ENCODE results near the gene CARNS1.
A peak's percentile ranks its signal among the peaks of the same experiment; 100 is the strongest.

CARNS1 gene

DNA sequence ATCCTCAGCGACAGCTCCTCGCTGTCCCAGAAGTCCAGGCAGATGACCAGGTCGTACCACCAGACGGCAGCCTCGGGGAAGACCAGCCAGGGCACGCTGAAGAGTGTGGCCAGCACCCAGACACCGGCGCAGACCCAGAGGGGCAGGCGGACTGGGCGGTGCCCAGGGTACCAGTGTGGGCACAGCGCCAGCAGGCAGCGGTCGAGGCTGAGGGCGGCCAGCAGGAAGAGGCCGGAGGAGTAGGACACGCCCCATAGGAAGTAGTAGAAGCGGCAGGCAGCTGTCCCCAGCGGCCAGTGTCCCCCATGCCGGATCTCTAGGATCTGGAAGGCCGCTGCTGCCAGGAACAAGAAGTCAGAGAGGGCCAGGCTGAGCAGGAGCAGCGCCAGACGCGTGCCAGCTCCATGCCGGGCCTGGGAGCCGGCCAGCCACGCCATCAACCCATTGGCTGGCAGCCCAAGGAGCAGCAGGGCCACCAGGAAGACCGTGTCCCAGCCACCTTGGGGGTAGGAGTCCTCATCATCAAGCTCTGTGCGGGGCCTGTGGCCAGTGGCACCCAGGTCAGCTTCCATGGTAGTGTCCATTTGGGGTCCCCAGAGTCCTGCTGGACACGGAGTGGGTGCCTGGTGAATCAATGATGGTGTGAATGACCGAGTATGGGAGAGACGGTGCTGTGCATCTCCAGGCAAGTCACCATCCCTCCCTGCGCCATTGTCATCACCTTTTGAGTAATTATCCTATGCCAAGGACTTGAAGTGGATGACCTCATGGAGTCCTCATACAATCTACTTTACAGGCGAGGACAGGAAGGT, 36.9 kb downstream of the CARNS1 start, which contains the start of gene GPR152:
GPR152 (minus strand) TSS at position 589 of the 812 bp plus-strand sequence; CDS start at position 584, 5 bp downstream.
- DNase-seq (ENCODE audit: low read depth, low spot score) = no peak
- H3K4me3 ChIP-seq (ENCODE audit: insufficient read length, low read depth) = no peak within 1 kb of the TSS
- H3K9me3 ChIP-seq (ENCODE audit: insufficient read depth, low read length) = no peaks in the 10 kb centered on the region
- peaks cover 6% of the 10 kb centered on the region for H3K27me3 ChIP-seq (ENCODE audit: insufficient read depth, insufficient read length)
- H3K36me3 ChIP-seq (ENCODE audit: insufficient read depth, insufficient read length, low read length) = no peaks in the 10 kb centered on the region
- peaks cover 21% of the 10 kb centered on the region for H3K4me1 ChIP-seq (ENCODE audit: insufficient read depth, insufficient read length)
- TF ChIP-seq ZNF274 (IDR thresholded peaks at IDR 0.05; ENCODE audit: low read depth, low read length) (no peak), YY1 (IDR thresholded peaks at IDR 0.05; ENCODE audit: insufficient read depth, insufficient read length) (no peak), SUZ12 (IDR thresholded peaks at IDR 0.05; ENCODE audit: extremely low read depth, insufficient read depth, insufficient read length) (no peak)
- H3K9ac ChIP-seq (ENCODE audit: insufficient read length, low read depth) = no peak within 1 kb of the TSS

GRCh38 chr11:67453816-67454732, 38.6 kb downstream of the CARNS1 start:
- Histone ChIP-seq H3K27me3 (ENCODE audit: insufficient read depth, insufficient read length) (peaks cover 6% of the 10 kb centered on the region), H3K36me3 (ENCODE audit: insufficient read depth, insufficient read length, low read length) (no peaks in the 10 kb centered on the region), H3K9me3 (ENCODE audit: insufficient read depth, low read length) (no peaks in the 10 kb centered on the region), H3K4me3 (ENCODE audit: insufficient read length, low read depth) (no peak overlapping the region), H3K9ac (ENCODE audit: insufficient read length, low read depth) (peak overlapping the region; percentile 17), H3K4me1 (ENCODE audit: insufficient read depth, insufficient read length) (peaks cover 15% of the 10 kb centered on the region)
- no peak for DNase-seq (ENCODE audit: low read depth, low spot score)
- TF ChIP-seq ZNF274 (IDR thresholded peaks at IDR 0.05; ENCODE audit: low read depth, low read length) (no peak), YY1 (IDR thresholded peaks at IDR 0.05; ENCODE audit: insufficient read depth, insufficient read length) (no peak), SUZ12 (IDR thresholded peaks at IDR 0.05; ENCODE audit: extremely low read depth, insufficient read depth, insufficient read length) (no peak)

GRCh38 chr11:67455054-67455453, 39.6 kb downstream of the CARNS1 start, which contains the start of gene CABP4:
Gene CABP4 (plus strand): TSS chr11:67455354. CDS start chr11:67455424, 70 bp downstream.
- Histone ChIP-seq H3K9ac (ENCODE audit: insufficient read length, low read depth) (peak within 1 kb of the TSS; percentile 62), H3K27me3 (ENCODE audit: insufficient read depth, insufficient read length) (peaks cover 6% of the 10 kb centered on the region), H3K4me1 (ENCODE audit: insufficient read depth, insufficient read length) (peaks cover 16% of the 10 kb centered on the region), H3K36me3 (ENCODE audit: insufficient read depth, insufficient read length, low read length) (no peaks in the 10 kb centered on the region), H3K9me3 (ENCODE audit: insufficient read depth, low read length) (no peaks in the 10 kb centered on the region), H3K4me3 (ENCODE audit: insufficient read length, low read depth) (no peak within 1 kb of the TSS)
- TF ChIP-seq ZNF274 (IDR thresholded peaks at IDR 0.05; ENCODE audit: low read depth, low read length) (no peak), YY1 (IDR thresholded peaks at IDR 0.05; ENCODE audit: insufficient read depth, insufficient read length) (no peak), SUZ12 (IDR thresholded peaks at IDR 0.05; ENCODE audit: extremely low read depth, insufficient read depth, insufficient read length) (no peak)
- DNase-seq (ENCODE audit: low read depth, low spot score) = no peak

DNA sequence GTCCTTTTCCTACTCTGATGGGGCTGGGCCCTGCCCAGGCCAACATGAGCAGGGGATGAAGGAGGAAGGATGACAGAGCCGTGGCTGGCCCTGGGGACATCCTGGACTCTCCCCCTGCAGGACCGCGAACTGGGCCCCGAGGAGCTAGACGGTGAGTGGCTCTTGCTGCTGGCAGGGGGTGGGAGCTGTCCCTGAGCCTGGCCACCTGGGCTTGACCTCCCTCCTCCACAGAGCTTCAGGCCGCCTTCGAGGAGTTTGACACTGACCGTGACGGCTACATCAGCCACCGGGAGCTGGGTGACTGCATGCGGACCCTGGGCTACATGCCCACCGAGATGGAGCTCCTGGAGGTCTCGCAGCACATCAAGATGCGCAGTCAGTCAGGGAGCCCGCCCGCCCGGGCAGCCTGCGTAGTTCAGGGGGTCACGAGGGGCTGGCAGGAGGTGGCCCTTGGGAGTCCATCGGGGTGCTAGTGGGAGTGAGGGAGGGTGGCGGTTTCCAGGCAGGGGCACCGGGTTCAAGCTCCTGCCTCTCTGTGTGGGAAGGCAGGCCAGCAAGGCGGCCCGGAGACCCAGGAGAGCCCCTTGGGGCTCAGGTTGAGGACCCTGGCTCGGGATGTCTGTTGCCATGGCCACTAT, 40.7 kb downstream of the CARNS1 start:
- TF ChIP-seq SUZ12 (IDR thresholded peaks at IDR 0.05; ENCODE audit: extremely low read depth, insufficient read depth, insufficient read length) = no peak
- TF ChIP-seq ZNF274 (IDR thresholded peaks at IDR 0.05; ENCODE audit: low read depth, low read length) = no peak
- no peak for TF ChIP-seq YY1 (IDR thresholded peaks at IDR 0.05; ENCODE audit: insufficient read depth, insufficient read length)
- Histone ChIP-seq H3K27me3 (ENCODE audit: insufficient read depth, insufficient read length) (peaks cover 6% of the 10 kb centered on the region), H3K9me3 (ENCODE audit: insufficient read depth, low read length) (no peaks in the 10 kb centered on the region), H3K36me3 (ENCODE audit: insufficient read depth, insufficient read length, low read length) (no peaks in the 10 kb centered on the region), H3K9ac (ENCODE audit: insufficient read length, low read depth) (peak overlapping the region; percentile 62), H3K4me1 (ENCODE audit: insufficient read depth, insufficient read length) (peaks cover 9% of the 10 kb centered on the region), H3K4me3 (ENCODE audit: insufficient read length, low read depth) (no peak overlapping the region)
- DNase-seq (ENCODE audit: low read depth, low spot score) = no peak

- no peak for DNase-seq (ENCODE audit: low read depth, low spot score)
- H3K9ac ChIP-seq (ENCODE audit: insufficient read length, low read depth) = no peak overlapping the region
- no peak overlapping the region for H3K4me3 ChIP-seq (ENCODE audit: insufficient read length, low read depth)
- no peaks in the 10 kb centered on the region for H3K36me3 ChIP-seq (ENCODE audit: insufficient read depth, insufficient read length, low read length)
- no peaks in the 10 kb centered on the region for H3K27me3 ChIP-seq (ENCODE audit: insufficient read depth, insufficient read length)
- H3K4me1 ChIP-seq (ENCODE audit: insufficient read depth, insufficient read length) = peaks cover 9% of the 10 kb centered on the region
- no peaks in the 10 kb centered on the region for H3K9me3 ChIP-seq (ENCODE audit: insufficient read depth, low read length)
- no peak for TF ChIP-seq ZNF274 (IDR thresholded peaks at IDR 0.05; ENCODE audit: low read depth, low read length)
- TF ChIP-seq SUZ12 (IDR thresholded peaks at IDR 0.05; ENCODE audit: extremely low read depth, insufficient read depth, insufficient read length) = no peak
- TF ChIP-seq YY1 (IDR thresholded peaks at IDR 0.05; ENCODE audit: insufficient read depth, insufficient read length) = no peak
Measured at GRCh38 chr11:67457453-67457852, 42.0 kb downstream of the CARNS1 start.

DNA sequence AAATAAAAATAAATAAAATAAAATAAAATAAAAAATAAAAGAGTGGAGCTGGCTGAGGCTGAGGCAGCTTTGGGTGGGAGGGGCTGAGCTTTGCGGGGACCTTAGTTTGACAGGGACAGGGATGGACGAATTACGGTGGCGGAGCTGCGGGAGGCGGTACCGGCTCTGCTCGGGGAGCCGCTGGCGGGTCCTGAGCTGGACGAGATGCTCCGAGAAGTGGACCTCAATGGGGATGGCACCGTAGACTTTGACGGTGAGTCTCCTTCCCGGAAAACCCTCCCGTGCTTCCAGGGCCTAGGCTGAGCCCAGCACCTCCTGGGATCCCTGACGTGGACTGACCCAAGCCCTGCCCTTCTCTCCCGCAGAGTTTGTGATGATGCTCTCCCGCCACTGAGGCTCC, 42.8 kb downstream of the CARNS1 start:
- H3K9ac ChIP-seq (ENCODE audit: insufficient read length, low read depth) = no peak overlapping the region
- TF ChIP-seq SUZ12 (IDR thresholded peaks at IDR 0.05; ENCODE audit: extremely low read depth, insufficient read depth, insufficient read length) (no peak), YY1 (IDR thresholded peaks at IDR 0.05; ENCODE audit: insufficient read depth, insufficient read length) (no peak), ZNF274 (IDR thresholded peaks at IDR 0.05; ENCODE audit: low read depth, low read length) (no peak)
- H3K4me3 ChIP-seq (ENCODE audit: insufficient read length, low read depth) = no peak overlapping the region

More for the DNA sequence above, 42.8 kb downstream of the CARNS1 start:
- H3K4me1 ChIP-seq (ENCODE audit: insufficient read depth, insufficient read length) = peaks cover 10% of the 10 kb centered on the region
- no peak for DNase-seq (ENCODE audit: low read depth, low spot score)
- no peaks in the 10 kb centered on the region for H3K9me3 ChIP-seq (ENCODE audit: insufficient read depth, low read length)
- no peaks in the 10 kb centered on the region for H3K36me3 ChIP-seq (ENCODE audit: insufficient read depth, insufficient read length, low read length)
- no peaks in the 10 kb centered on the region for H3K27me3 ChIP-seq (ENCODE audit: insufficient read depth, insufficient read length)
